Kidney (tissue), 14 donors: ENCODE measurements around the gene PPP1R27. TPM values are rescaled to one million over a fixed set of nuclear protein-coding genes. Genes with fewer than 3 reads are reported as not detected.

ENCODE experiments used
- DNase-seq, 5 donors: peaks; one replicate each; pipeline ENCODE4 v3.0.0-alpha.2; 2013 to 2020
- FAIRE-seq: peaks from 2 replicates; lab custom pipeline; 2012; peaks lifted over from hg19 to GRCh38; lab: Jason Lieb, UNC
- H3K27ac ChIP-seq, 2 donors: one replicate each; pipeline ENCODE4 v1.7.0; 2013; ENCODE audit warnings: low read depth in 2 of 2, low read length in 2 of 2, inconsistent platforms in 1 of 2
- H3K27me3 ChIP-seq: one replicate; pipeline ENCODE4 v1.7.1; 2013; ENCODE audit warnings: low read length, inconsistent platforms; ENCODE audit not compliant: control insufficient read depth, insufficient read depth
- H3K36me3 ChIP-seq, 3 donors: one replicate each; pipeline versions ENCODE4 v1.7.0 to v1.7.1; 2013; ENCODE audit warnings: low read length in 3 of 3, control low read depth in 1 of 3, inconsistent platforms in 1 of 3; ENCODE audit not compliant: insufficient read depth in 3 of 3, control insufficient read depth in 2 of 3
- H3K4me1 ChIP-seq, 3 donors: one replicate each; pipeline versions ENCODE4 v1.7.0 to v1.7.1; 2013; ENCODE audit warnings: low read length in 3 of 3, inconsistent platforms in 1 of 3, low read depth in 1 of 3; ENCODE audit not compliant: control insufficient read depth in 2 of 3, insufficient read depth in 2 of 3
- H3K4me3 ChIP-seq, 3 donors: one replicate each; pipeline versions ENCODE4 v1.7.0 to v1.8.1; 2013; ENCODE audit warnings: low read length in 3 of 3, control low read depth in 1 of 3, inconsistent platforms in 1 of 3
- H3K9ac ChIP-seq, 3 donors: one replicate each; pipeline versions ENCODE4 v1.7.0 to v1.7.1; 2013; ENCODE audit warnings: low read length in 3 of 3, control low read depth in 1 of 3, inconsistent platforms in 1 of 3
- H3K9me3 ChIP-seq, 3 donors: one replicate each; pipeline versions ENCODE4 v1.7.0 to v1.7.1; 2013; ENCODE audit warnings: low read length in 3 of 3, control low read depth in 1 of 3, inconsistent platforms in 1 of 3; ENCODE audit not compliant: control insufficient read depth in 2 of 3, insufficient read depth in 1 of 3
- CTCF ChIP-seq: IDR thresholded peaks from 3 replicates; pipeline ENCODE4 v1.5.1; 2012; ENCODE audit warnings: mild to moderate bottlenecking, moderate library complexity, borderline replicate concordance; ENCODE audit not compliant: insufficient read depth; ENCODE audit errors: extremely low read depth
- intact Hi-C: fragments of 100-400 bp; cut with DNase I; formaldehyde crosslinking; loops from one replicate; pipeline ENCODE4 v1.11.1; 2022
- polyA plus RNA-seq: library from polyadenylated mRNA; stranded (reverse); fragments of 350-450 nt; fragmentation: Illumina TruSeq; extraction: RNeasy Lipid Tissue Mini Kit (QIAGEN cat#74804); gene quantifications from one replicate; pipeline ENCODE4 v1.2.3, GENCODE V29; 2014; ENCODE audit warnings: low read depth, low replicate concordance; ENCODE audit not compliant: insufficient read depth
- total RNA-seq: library from RNA; stranded (reverse); fragmentation: NEBNext Ultra II Directional; extraction: Animal tissue kit (Norgen Biotek cat#: 25700); gene quantifications from one replicate; pipeline ENCODE4 v1.2.1, GENCODE V29; 2021
- donor health status: control.
- donor health status: control.
- donor health status: control.
- donor health status: control.
- donor health status: control.
- donor health status: DM: yes; HTN: yes; CAD: no.
- donor health status: Normal renal cell carcinoma (clear cell type).

Gene PPP1R27
- total and polyA plus RNA-seq, 2 donors from 2014 or later: not detected

GRCh38 chr17:81878294-81878693 lies 43.4 kb upstream of the PPP1R27 start:
- intact Hi-C loops: no loop called here
- H3K4me3 ChIP-seq: no peak overlapping the region
- DNase-seq: no peak
- H3K27ac ChIP-seq: no peak overlapping the region
- H3K4me1 ChIP-seq: no peaks in the 10 kb centered on the region
- no peak for FAIRE-seq
- H3K9me3 ChIP-seq: no peaks in the 10 kb centered on the region
- no peak for TF ChIP-seq CTCF
- no peaks in the 10 kb centered on the region for H3K27me3 ChIP-seq
- no peak overlapping the region for H3K9ac ChIP-seq
- H3K36me3 ChIP-seq: no peaks in the 10 kb centered on the region

GRCh38 chr17:81877569-81877968 lies 42.7 kb upstream of the PPP1R27 start:
- DNase-seq (no peak), FAIRE-seq (no peak)
- intact Hi-C loops: no loop called here
- Histone ChIP-seq H3K27ac (no peak overlapping the region), H3K4me1 (peaks cover 0 to 3% (median 0%) of the 10 kb centered on the region in 3 donors), H3K27me3 (no peaks in the 10 kb centered on the region), H3K4me3 (no peak overlapping the region), H3K9me3 (no peaks in the 10 kb centered on the region), H3K9ac (no peak overlapping the region), H3K36me3 (no peaks in the 10 kb centered on the region)
- no peak for TF ChIP-seq CTCF

GRCh38 chr17:81871387-81872230 lies 36.8 kb upstream of the PPP1R27 start:
- no peaks in the 10 kb centered on the region for H3K27me3 ChIP-seq
- H3K9me3 ChIP-seq: no peaks in the 10 kb centered on the region
- peak; percentile 89 to 98 (median 96) for DNase-seq
- peak; percentile 55 for TF ChIP-seq CTCF
- peak overlapping the region; percentile 42 to 92 (median 88) for H3K9ac ChIP-seq
- peak overlapping the region; percentile 98 to 99 for H3K27ac ChIP-seq
- H3K4me1 ChIP-seq: peaks cover 0 to 29% (median 21%) of the 10 kb centered on the region in 3 donors
- peak overlapping the region; percentile 68 to 88 (median 69) for H3K4me3 ChIP-seq
- peaks cover 0 to 10% (median 0%) of the 10 kb centered on the region in 3 donors for H3K36me3 ChIP-seq
- FAIRE-seq: no peak
- intact Hi-C loops: no loop called here
